ENCODE measurements around the gene FBXO21.
"Not testable (repeated sequence)": the region's sequence is repeated elsewhere in the genome, so short reads cannot be mapped to it uniquely, and the experiment has no call there.

FBXO21 gene

GRCh38 chr12:117190210-117190781, at the start of gene FBXO21:
Gene FBXO21 (minus strand): TSS chr12:117190470. CDS start chr12:117190456, 14 bp downstream.
- peak; percentile 96 for DNase-seq

GRCh38 chr12:117236456-117237001, 46.3 kb upstream of the FBXO21 start:
- peak; percentile 99 for DNase-seq

GRCh38 chr12:117235261-117235660, 45.0 kb upstream of the FBXO21 start:
- no peak for DNase-seq

GRCh38 chr12:117234441-117234840, 44.2 kb upstream of the FBXO21 start:
- DNase-seq = no peak

GRCh38 chr12:117231750-117232149, 41.5 kb upstream of the FBXO21 start:
- DNase-seq = no peak

GRCh38 chr12:117228239-117228638, 38.0 kb upstream of the FBXO21 start:
- DNase-seq = no peak

- no peak for DNase-seq
These were observed 36.9 kb upstream of the FBXO21 start for GRCh38 chr12:117227000-117227653.

- no peak for DNase-seq
These were observed 36.2 kb upstream of the FBXO21 start for GRCh38 chr12:117226505-117226904.

- DNase-seq = no peak
These were observed 34.9 kb upstream of the FBXO21 start for GRCh38 chr12:117225179-117225578.

GRCh38 chr12:117220947-117221346, 30.7 kb upstream of the FBXO21 start:
- DNase-seq = not testable (repeated sequence)

- DNase-seq = no peak
These were observed 27.9 kb upstream of the FBXO21 start for GRCh38 chr12:117218149-117218548.

GRCh38 chr12:117216686-117217085, 26.4 kb upstream of the FBXO21 start:
- DNase-seq = no peak

- DNase-seq = no peak
These were observed 24.5 kb upstream of the FBXO21 start for GRCh38 chr12:117214797-117215196.

- DNase-seq = no peak
These were observed 23.1 kb upstream of the FBXO21 start for GRCh38 chr12:117213295-117213808.

- peak; percentile 81 for DNase-seq
These were observed 22.4 kb upstream of the FBXO21 start for GRCh38 chr12:117212563-117213190.

GRCh38 chr12:117210266-117210918, 20.1 kb upstream of the FBXO21 start:
- DNase-seq = no peak

GRCh38 chr12:117209626-117210025, 19.4 kb upstream of the FBXO21 start:
- DNase-seq = no peak

- DNase-seq = no peak
These were observed 18.7 kb upstream of the FBXO21 start for GRCh38 chr12:117208811-117209455.

GRCh38 chr12:117208206-117208605, 17.9 kb upstream of the FBXO21 start:
- no peak for DNase-seq

GRCh38 chr12:117207675-117208074, 17.4 kb upstream of the FBXO21 start:
- DNase-seq = no peak

GRCh38 chr12:117202556-117202955, 12.3 kb upstream of the FBXO21 start:
- DNase-seq = no peak

- DNase-seq = no peak
These were observed 11.8 kb upstream of the FBXO21 start for GRCh38 chr12:117202033-117202432.

All from stimulated activated CD8-positive, alpha-beta memory T cell treated with anti-CD3 and anti-CD28 coated beads, Interleukin-4, amount 100 ng/mL, for 48 hours (primary cell).